Endometrium (tissue), 2 donors: ENCODE data around the gene RBFOX1.

Experiments used
- FAIRE-seq: peaks from 2 replicates; lab custom pipeline; 2012; peaks lifted over from hg19 to GRCh38; lab: Jason Lieb, UNC
- donor health status: control.
- donor health status: control.

The RBFOX1 gene

GRCh38 chr16:7526736-7527135 is 194.1 kb downstream of the RBFOX1 start:
- FAIRE-seq: no peak

GRCh38 chr16:7532534-7532933 is 199.9 kb downstream of the RBFOX1 start:
- FAIRE-seq: no peak

DNA sequence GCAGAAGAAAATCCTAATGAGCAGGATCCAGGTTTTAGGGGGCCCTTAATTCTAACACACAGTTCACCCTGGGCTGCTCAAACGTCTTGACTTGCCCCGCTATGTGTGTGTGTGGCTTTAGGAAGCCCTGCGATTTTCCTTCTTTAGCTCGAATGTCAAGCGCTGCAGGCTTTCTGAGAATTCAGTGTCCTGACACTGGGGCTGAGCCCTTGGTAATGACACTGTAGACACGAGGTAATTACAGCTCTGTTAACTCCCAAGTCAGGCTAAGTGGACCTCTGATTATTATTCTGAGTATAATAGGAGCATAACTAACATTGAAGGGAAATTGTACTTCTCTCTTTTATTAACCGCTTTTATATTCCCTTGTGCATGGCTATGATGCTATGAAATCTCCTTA is 202.1 kb downstream of the RBFOX1 start:
- no peak for FAIRE-seq

DNA sequence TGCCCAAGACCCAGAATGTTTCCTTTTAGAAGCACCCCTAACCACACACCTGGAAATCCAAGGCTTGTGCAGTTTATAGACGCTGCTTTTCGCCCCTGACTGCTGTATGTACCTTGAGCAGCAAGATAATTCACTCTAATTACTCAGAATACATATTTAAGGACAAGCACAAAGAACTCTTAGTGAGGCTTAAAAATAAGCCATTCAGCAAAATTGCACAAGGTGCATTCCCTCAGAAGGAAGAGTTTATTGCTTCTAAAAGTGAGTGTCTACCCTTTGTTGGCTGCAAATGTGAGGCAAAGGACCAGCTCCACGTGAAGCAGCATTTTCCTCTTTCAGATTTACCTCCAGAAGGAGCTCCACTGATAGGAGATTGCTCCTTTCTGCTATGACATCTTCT is 208.4 kb downstream of the RBFOX1 start:
- no peak for FAIRE-seq

DNA sequence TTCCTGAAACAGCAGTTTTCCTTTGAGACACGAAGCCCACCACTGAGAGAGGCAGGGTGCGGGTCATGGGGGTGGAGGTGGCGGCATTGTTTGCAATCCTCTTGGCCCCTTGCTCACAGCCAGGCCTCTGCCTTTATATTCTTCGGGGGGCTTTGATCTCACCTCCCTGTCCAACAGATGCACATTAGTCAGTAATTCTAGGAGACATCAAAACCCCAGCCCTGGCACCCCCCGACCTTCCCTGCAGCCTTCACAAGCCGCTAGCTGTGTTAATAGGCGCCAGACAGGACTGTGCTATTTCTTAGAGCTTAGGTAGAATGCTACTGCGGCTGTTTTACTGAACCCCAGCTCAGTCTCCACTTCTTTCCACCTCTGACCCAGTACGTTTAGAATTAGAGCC is 212.6 kb downstream of the RBFOX1 start:
- FAIRE-seq: no peak

GRCh38 chr16:7546948-7547347 is 214.3 kb downstream of the RBFOX1 start:
- FAIRE-seq: no peak

- FAIRE-seq: no peak
These were observed 215.1 kb downstream of the RBFOX1 start for GRCh38 chr16:7547736-7548135.

DNA sequence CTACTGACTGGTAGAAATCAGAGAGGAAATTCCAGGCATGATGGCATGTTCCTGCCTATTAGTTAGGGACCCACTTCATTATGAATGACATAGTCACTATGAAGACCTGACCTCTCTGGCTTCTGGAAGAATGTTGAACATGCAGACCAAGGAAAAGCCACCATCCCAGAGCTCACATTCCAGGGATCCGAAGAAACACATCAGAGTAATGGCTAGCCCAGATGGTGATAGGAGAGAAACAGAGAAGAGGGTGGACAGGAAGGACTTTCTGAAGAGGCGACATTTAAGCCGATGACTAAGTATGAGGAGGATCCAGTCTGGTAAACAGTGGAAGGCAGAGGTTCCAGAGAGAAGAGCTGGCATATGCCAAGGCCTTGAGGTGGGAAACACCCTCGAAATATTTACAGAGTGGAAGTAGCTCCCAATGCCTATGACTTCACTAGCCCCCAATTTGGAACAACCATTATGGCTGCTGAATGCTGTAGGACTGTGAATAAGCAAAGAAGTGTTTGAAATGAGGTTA is 216.2 kb downstream of the RBFOX1 start:
- FAIRE-seq: no peak

DNA sequence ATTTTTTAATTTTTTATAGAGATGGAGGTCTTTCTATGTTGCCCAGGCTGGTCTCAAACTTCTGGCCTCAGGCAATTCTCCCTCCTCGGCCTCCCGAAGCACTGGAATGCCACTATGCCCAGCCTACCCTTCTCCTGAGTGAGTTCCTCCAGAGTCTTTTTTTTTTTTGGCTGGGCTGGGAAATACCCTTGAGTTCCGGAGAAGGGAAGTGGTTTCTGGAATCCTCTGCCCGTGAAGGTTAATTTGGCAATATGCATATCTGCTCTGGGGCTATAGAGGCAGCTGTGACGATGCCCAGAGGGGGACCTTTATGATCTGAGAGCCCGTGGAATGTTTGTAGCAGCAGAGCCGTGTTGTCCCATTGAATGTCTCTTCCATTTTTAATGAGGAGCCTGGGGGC is 217.5 kb downstream of the RBFOX1 start:
- no peak for FAIRE-seq

- no peak for FAIRE-seq
These were observed 222.8 kb downstream of the RBFOX1 start for GRCh38 chr16:7555459-7555858.

- FAIRE-seq: no peak
These were observed 229.3 kb downstream of the RBFOX1 start for GRCh38 chr16:7561908-7562405.

DNA sequence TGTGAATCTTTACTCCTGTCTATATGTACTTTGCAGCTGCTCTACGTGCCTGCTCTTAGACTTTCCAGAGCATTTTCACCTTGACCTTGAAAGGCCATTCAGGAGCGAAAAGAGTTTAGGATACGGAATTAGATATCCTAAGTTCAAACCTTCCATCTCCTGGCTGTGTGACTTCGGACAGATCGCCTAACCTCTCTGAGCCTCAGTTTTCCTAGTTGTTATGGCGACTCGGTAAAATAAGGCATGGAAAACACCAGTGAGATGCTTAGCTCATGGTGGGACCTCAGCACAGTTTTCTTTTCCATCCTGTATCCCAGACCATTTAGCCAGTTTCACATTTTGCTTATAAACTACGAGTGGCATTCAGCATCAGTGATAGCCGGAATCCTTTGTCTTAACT is 233.7 kb downstream of the RBFOX1 start:
- FAIRE-seq: no peak

- FAIRE-seq: no peak
These were observed 238.7 kb downstream of the RBFOX1 start for GRCh38 chr16:7571366-7571765.

DNA sequence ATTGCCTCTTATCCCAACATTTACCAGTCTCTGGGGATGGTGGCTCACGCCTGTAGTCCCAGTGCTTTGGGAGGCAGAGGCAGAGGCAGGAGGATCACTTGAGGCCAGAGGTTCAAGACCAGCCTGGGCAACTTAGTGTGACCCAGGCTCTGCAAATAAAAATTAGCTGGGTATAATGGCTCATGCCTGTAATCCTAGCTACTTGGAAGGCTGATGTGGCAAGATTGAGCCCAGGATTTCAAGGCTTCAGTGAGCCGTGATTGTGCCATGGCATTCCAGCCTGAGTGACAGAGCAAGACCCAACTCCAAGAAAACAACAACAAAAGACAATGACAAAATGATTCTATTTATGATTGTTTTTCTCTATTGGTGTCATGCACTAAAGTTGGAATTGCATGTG is 244.9 kb downstream of the RBFOX1 start:
- FAIRE-seq: no peak

GRCh38 chr16:7579454-7579853 is 246.8 kb downstream of the RBFOX1 start:
- no peak for FAIRE-seq

GRCh38 chr16:7581175-7581574 is 248.5 kb downstream of the RBFOX1 start:
- no peak for FAIRE-seq

DNA sequence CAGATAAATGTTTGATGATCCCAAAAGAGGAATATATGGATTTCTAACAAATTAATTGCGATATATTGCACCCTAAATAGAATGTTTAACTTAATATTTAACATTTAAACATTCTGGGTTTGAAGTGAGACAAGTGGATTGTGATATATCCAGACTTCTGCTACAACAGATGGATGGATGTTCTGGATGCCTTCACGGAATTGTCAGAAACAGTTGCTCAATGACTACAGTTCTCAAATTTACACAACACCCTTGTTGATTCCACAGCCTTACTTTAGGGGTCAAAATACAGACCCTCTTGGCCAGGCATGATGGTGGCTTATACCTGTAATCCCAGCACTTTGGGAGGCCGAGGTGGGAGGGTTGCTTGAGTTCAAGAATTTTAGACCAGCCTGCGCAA is 250.8 kb downstream of the RBFOX1 start:
- FAIRE-seq: no peak

GRCh38 chr16:7584561-7584960 is 251.9 kb downstream of the RBFOX1 start:
- no peak for FAIRE-seq

GRCh38 chr16:7585705-7586104 is 253.1 kb downstream of the RBFOX1 start:
- peak; percentile 63 for FAIRE-seq

- FAIRE-seq: no peak
These were observed 258.3 kb downstream of the RBFOX1 start for GRCh38 chr16:7590934-7591333.

GRCh38 chr16:7596308-7596707 is 263.7 kb downstream of the RBFOX1 start:
- no peak for FAIRE-seq

GRCh38 chr16:7597677-7598076 is 265.0 kb downstream of the RBFOX1 start:
- no peak for FAIRE-seq

GRCh38 chr16:7601100-7601499 is 268.5 kb downstream of the RBFOX1 start:
- FAIRE-seq: no peak

DNA sequence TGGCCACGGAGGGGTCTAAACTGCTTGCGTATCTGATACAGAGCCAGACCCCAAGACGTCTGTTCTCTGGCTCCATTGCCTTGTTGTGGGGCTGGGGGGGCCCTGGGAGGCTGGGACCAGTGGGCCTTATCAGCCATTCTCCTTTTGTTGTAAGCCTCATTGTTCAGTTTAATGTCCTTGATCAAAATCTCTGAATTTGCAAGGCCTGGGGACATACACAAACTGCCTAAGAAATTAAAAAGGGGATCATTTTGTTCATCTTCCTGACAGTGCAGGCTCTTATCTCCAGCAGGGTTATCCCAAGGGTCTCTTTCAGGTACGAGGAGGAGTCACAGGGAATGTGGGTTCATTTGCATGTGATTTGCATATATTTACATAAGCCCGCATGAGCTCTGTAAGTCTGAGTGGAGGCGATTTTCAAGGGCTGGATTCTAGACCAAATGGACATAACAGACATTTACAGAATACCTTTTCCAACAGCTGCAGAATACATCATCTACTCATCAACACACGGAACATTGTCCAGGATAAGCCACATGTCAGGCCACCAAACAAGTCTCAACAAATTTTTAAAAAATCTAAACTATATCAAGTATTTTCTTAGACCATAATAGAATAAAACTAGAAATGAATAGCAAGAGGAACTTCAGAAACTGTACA is 269.8 kb downstream of the RBFOX1 start:
- no peak for FAIRE-seq
